Upper lobe of left lung (tissue), 4 donors: ENCODE measurements around the gene KCNAB1.

ENCODE experiments used
- EP300 ChIP-seq, 4 donors: sonication (generic); formaldehyde crosslinking; IDR thresholded peaks; one replicate each; pipeline ENCODE4 v1.5.1; 2017; ENCODE audit warnings: antibody characterized with exemption in 4 of 4, control low read depth in 2 of 4
- POLR2A ChIP-seq, 4 donors: fragments of 450-650 bp; IDR thresholded peaks; one replicate each; pipeline ENCODE4 v1.5.1; 2016 to 2017; ENCODE audit warnings: antibody characterized with exemption in 4 of 4, mild to moderate bottlenecking in 2 of 4
- POLR2AphosphoS5 ChIP-seq, 2 donors: sonication (generic); formaldehyde crosslinking; IDR thresholded peaks; one replicate each; pipeline ENCODE4 v1.5.1; 2017; ENCODE audit warnings: antibody characterized with exemption in 2 of 2
- TF ChIP-seq, protein P1 (sequence below), 6 experiments: fragments of 450-650 bp in 4 of 6; fragments of 200-600 bp in 2 of 6; sonication (generic) in 2 of 6; IDR thresholded peaks; one replicate each; pipeline ENCODE4 v1.5.1; 2016 to 2019; ENCODE audit warnings: antibody characterized with exemption in 6 of 6

DNA sequence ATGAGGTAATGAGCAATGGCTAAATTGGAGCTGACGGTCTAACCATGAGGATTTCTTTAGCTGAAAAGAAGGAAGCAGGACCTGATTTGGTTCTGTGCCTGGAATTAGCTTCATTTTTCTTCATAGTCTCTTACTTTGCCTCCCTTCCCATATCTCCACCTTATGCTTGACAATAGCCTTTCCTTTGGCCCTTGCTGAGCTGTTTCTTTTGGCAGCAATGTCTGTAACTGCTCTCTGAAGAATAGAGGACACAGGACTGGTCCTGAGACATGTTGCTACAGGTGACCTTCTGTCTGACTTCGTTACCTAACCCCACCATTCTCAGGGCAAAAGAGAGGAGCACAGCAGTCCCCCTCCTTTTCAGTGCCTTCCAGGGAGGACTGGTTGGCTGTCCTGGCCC, 312.2 kb downstream of the KCNAB1 start:
- TF ChIP-seq, protein P1, sequence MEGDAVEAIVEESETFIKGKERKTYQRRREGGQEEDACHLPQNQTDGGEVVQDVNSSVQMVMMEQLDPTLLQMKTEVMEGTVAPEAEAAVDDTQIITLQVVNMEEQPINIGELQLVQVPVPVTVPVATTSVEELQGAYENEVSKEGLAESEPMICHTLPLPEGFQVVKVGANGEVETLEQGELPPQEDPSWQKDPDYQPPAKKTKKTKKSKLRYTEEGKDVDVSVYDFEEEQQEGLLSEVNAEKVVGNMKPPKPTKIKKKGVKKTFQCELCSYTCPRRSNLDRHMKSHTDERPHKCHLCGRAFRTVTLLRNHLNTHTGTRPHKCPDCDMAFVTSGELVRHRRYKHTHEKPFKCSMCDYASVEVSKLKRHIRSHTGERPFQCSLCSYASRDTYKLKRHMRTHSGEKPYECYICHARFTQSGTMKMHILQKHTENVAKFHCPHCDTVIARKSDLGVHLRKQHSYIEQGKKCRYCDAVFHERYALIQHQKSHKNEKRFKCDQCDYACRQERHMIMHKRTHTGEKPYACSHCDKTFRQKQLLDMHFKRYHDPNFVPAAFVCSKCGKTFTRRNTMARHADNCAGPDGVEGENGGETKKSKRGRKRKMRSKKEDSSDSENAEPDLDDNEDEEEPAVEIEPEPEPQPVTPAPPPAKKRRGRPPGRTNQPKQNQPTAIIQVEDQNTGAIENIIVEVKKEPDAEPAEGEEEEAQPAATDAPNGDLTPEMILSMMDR (IDR thresholded peaks at IDR 0.05), result no peak
- no peak for TF ChIP-seq POLR2AphosphoS5 (IDR thresholded peaks at IDR 0.05)
- no peak for TF ChIP-seq POLR2A (IDR thresholded peaks at IDR 0.05)
- TF ChIP-seq EP300 (IDR thresholded peaks at IDR 0.05), result no peak
